ENCODE measurements around the gene TOMM7. TPM values are rescaled to one million over a fixed set of nuclear protein-coding genes. Genes with fewer than 3 reads are reported as not detected.
"Not testable (repeated sequence)": the region's sequence is repeated elsewhere in the genome, so short reads cannot be mapped to it uniquely, and the experiment has no call there.

TOMM7 gene
- polyA plus RNA-seq, 4 donors = 321 to 591 (median 421) TPM

- no peak for DNase-seq (ENCODE audit: low read depth in 4 of 4, low spot score in 2 of 4)
Measured at GRCh38 chr7:22791204-22792158, 31.2 kb downstream of the TOMM7 start.

GRCh38 chr7:22790640-22791039 lies 32.0 kb downstream of the TOMM7 start:
- not testable (repeated sequence) for DNase-seq (ENCODE audit: low read depth in 4 of 4, low spot score in 2 of 4)

- DNase-seq (ENCODE audit: low read depth in 4 of 4, low spot score in 2 of 4) = no peak
Measured at GRCh38 chr7:22787951-22788350, 34.7 kb downstream of the TOMM7 start.

DNA sequence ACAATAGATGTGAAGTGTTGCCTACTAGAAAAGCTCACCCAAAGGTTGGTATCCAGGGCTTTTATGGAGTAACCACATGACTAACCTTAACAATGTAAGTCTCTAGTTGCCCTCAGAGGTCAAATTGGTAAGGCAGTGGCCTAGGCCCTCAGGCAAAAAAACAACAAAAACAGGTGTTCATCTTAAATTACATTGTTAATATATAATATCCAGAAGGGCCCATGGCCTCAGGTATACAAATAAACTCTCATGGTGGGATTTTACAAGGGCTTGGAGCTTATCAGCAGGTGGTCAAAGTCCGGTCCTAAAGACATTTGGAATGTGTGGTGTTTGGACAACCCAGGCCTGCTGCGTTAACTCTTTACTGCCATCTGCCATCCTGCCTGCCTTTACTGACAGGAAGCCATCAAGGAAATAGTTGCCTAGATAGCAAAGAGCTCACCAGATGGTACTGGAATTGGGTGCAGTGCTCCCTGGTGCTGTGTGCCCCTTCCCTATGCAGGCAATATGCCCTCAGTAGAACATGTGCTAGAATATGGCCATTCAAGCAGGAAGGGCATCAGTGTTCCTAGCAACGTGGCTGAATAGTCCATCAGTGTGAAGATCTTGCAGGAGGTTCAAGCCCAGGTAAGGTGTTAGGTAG lies 36.2 kb downstream of the TOMM7 start:
- DNase-seq (ENCODE audit: low read depth in 4 of 4, low spot score in 2 of 4) = no peak

DNA sequence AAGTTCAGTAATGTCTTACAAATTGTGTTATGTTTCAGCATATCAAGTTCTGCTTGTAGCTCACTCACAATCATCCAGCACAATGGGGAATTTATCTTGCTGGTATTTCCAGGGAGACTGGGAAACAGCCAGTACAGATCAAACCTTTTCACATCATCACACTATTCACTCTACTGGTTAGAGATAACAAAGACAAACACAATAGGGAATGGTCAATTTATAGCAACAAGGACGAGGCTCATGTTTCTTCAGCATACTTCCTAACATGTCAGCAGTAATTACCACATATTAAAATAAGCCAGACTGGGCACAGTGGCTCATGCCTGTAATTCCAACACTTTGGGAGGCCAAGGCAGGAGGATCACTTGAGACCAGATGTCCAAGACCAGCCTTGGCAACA lies 38.3 kb downstream of the TOMM7 start:
- DNase-seq (ENCODE audit: low read depth in 4 of 4, low spot score in 2 of 4) = no peak

DNA sequence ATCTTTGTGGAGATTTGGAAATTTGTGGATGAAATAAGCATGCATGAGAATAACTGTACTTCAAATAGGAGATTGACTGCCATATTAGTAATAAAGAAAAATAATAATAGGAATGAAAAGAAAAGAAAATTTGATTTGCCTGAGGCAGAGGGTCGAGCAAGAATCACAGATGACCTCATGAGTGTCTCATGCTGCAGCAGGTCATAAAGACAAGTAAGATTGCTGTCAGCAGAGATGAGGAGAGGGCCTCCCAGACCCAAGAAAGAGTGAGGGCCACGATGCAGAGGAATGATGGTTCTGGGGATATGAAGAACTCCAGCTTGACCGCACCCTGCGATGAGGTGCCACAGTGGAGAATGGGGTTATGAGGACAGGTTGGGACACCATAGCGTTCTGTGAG lies 39.2 kb downstream of the TOMM7 start:
- DNase-seq (ENCODE audit: low read depth in 4 of 4, low spot score in 2 of 4) = no peak

DNA sequence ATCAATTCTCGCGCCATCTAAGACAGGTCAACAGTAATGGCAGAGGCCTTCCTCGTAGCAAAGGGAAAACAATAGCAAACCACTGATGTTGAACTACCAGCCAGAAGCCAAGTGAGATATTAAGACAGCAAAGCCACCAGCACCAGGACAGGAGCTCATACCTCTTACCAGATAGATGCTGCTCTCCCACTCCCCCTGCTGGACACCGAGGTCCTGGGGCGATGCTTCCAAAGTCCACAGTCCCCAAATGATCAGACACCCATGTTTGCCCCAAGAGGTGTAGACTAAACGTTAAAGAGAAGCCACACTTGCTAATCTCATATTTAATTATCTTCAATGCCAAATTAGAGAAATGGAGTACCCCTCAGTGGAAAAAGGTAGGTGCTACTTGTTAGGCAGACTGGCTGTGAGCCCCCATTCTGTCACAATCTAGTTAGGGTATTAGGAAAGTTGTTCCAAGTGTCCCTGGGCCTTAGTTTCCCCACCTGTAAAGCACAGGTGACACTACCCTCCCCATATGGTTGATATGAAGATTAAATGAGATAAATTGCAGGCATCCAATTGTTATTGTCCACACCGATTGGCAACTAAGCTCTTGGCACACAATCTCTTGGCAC lies 39.9 kb downstream of the TOMM7 start:
- no peak for DNase-seq (ENCODE audit: low read depth in 4 of 4, low spot score in 2 of 4)

GRCh38 chr7:22781230-22781711 lies 41.4 kb downstream of the TOMM7 start:
- no peak for DNase-seq (ENCODE audit: low read depth in 4 of 4, low spot score in 2 of 4)

GRCh38 chr7:22779730-22780323 lies 42.8 kb downstream of the TOMM7 start:
- not testable (repeated sequence) for DNase-seq (ENCODE audit: low read depth in 4 of 4, low spot score in 2 of 4)

DNA sequence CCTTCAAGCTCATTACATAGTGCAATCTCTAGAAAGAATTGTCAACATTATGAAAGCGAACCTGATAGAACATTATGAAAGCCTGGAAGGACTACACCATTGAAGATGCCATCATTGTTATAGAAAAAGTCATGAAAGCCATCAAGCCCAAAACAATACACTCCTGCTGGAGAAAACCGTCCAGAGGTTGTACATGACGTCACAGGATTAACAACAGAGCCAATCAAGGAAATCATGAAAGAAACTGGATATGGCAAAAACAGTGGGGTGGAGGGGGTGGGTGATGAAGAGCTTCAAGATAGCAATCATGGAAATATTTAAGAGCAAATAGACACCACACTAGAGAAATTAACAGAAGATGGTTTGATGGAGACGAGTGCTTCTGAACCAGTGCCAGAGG lies 45.7 kb downstream of the TOMM7 start:
- no peak for DNase-seq (ENCODE audit: low read depth in 4 of 4, low spot score in 2 of 4)

DNA sequence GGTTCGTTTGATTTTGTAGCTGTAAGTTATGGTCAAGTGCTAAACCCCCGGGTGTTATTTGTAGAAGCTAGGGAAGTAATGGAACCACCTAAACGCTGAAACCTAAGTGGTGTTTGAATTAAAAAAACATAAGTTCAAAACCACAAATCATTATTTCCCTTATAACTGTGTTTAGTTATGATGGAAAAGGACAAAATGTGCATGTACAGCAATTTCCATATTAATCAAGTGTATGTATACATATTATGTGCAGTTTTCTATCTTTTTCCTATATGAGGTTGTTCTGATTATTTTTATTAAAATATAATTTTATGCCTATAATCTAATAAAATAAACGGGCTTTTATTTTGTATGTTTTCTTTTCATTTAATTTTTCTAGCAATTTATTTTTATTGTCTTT lies 49.8 kb downstream of the TOMM7 start:
- no peak for DNase-seq (ENCODE audit: low read depth in 4 of 4, low spot score in 2 of 4)

DNA sequence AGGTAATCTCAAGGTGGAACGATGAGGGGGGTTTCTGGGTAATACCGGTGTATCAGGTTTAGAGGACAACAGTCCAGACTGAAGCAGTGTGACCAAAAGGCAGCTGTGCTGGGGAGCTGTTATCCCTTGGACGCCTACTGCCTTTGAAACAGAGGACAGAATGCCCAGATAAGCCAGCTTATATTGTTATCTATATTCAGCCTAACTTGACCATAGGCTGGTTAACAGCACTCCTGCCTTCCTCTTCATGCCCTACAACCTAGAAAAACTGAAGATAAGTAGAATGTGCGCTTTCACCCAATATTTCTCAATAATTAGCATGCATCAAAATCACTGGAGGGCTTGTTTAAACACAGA lies 50.8 kb downstream of the TOMM7 start:
- DNase-seq (ENCODE audit: low read depth in 4 of 4, low spot score in 2 of 4) = no peak

DNA sequence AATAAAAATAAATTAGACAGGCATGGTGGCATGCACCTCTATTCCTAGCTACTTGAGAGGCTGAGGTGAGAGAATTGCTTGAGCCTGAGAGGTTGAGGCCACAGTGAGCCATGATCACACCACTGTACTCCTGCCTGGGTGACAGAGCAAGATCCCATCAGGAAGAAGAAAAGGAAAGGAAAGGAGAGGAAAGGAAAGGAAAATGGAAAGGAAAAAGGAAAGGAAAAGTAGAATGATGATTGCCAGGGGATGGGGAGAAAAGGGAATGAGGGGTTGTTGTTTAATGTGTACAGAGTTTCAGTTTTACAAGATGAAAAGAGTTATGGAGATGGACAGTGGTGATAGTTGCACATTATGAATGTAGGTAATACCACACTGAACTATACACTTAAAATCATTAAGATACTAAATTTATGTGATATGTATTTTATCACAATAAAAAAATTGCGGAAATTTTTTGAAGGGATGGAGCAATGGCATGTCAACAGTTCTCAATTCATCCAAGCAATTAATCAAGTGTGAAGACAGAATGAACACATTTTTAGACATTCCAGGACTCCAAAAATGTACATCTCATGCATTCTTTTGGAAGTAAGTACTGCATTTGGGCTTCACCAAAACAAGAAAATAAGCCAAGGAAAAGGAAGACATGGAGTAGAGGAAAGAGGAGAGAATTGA lies 51.3 kb downstream of the TOMM7 start:
- no peak for DNase-seq (ENCODE audit: low read depth in 4 of 4, low spot score in 2 of 4)

GRCh38 chr7:22765609-22766008 lies 57.0 kb downstream of the TOMM7 start:
- DNase-seq (ENCODE audit: low read depth in 4 of 4, low spot score in 2 of 4) = no peak

Other genes starting within 250 kb of the TOMM7 start
- not detected for gene IL6, start 95.6 kb downstream of the TOMM7 start, polyA plus RNA-seq (ENCODE audit: insufficient read length in 4 of 4)
- gene HYCC1, start 191.3 kb upstream of the TOMM7 start, polyA plus RNA-seq (ENCODE audit: insufficient read length in 4 of 4) = 10 to 100 TPM; 20.7 to 23.5 (median 22.1) TPM